ENCODE data around the gene PLTP. TPM values are rescaled to one million over a fixed set of nuclear protein-coding genes. Genes with fewer than 3 reads are reported as not detected.

Gene PLTP
- total and polyA plus RNA-seq, 2 of the 13 experiments (the other 11 are each of a cell fraction or from before 2014, with no cell fraction given) = 16.9 to 28.6 TPM

Other genes starting within 250 kb of the PLTP start
- gene WFDC11, start 241.9 kb downstream of the PLTP start, total RNA-seq (2016; rRNA removed; fragmentation: Illumina TruSeq; extraction: Trizol) = not detected in 2 replicates
- gene WFDC11, start 241.9 kb downstream of the PLTP start, polyA plus RNA-seq (2011; rRNA removed) = not detected in 2 replicates
- not detected in 2 replicates for gene WFDC13, start 210.1 kb downstream of the PLTP start, total RNA-seq (2016; rRNA removed; fragmentation: Illumina TruSeq; extraction: Trizol)
- not detected in 2 replicates for gene WFDC13, start 210.1 kb downstream of the PLTP start, polyA plus RNA-seq (2011; rRNA removed)
- not detected in 2 replicates for gene WFDC10B, start 207.1 kb downstream of the PLTP start, total RNA-seq (2016; rRNA removed; fragmentation: Illumina TruSeq; extraction: Trizol)
- 0.24 TPM in 1 of 2 replicates, not detected in the other for gene WFDC10B, start 207.1 kb downstream of the PLTP start, polyA plus RNA-seq (2011; rRNA removed)
- gene SPINT4, start 189.8 kb downstream of the PLTP start, total RNA-seq (2016; rRNA removed; fragmentation: Illumina TruSeq; extraction: Trizol) = not detected in 2 replicates
- not detected in 2 replicates for gene SPINT4, start 189.8 kb downstream of the PLTP start, polyA plus RNA-seq (2011; rRNA removed)
- 0.40 and 0.58 TPM in 2 replicates for gene WFDC3, start 120.3 kb downstream of the PLTP start, total RNA-seq (2016; rRNA removed; fragmentation: Illumina TruSeq; extraction: Trizol)
- 0.33 TPM in 1 of 2 replicates, not detected in the other for gene WFDC3, start 120.3 kb downstream of the PLTP start, polyA plus RNA-seq (2011; rRNA removed)
- gene DNTTIP1, start 120.2 kb downstream of the PLTP start, total RNA-seq (2016; rRNA removed; fragmentation: Illumina TruSeq; extraction: Trizol) = 23.2 and 40.1 TPM in 2 replicates
- 56.7 and 56.8 TPM in 2 replicates for gene DNTTIP1, start 120.2 kb downstream of the PLTP start, polyA plus RNA-seq (2011; rRNA removed)
- gene UBE2C, start 99.5 kb downstream of the PLTP start, total RNA-seq (2016; rRNA removed; fragmentation: Illumina TruSeq; extraction: Trizol) = 123 and 139 TPM in 2 replicates
- 58.6 and 100 TPM in 2 replicates for gene UBE2C, start 99.5 kb downstream of the PLTP start, polyA plus RNA-seq (2011; rRNA removed)
- 4.7 and 7.1 TPM in 2 replicates for gene TNNC2, start 84.8 kb downstream of the PLTP start, total RNA-seq (2016; rRNA removed; fragmentation: Illumina TruSeq; extraction: Trizol)
- gene TNNC2, start 84.8 kb downstream of the PLTP start, polyA plus RNA-seq (2011; rRNA removed) = 1.8 and 2.5 TPM in 2 replicates
- gene SNX21, start 78.4 kb downstream of the PLTP start, total RNA-seq (2016; rRNA removed; fragmentation: Illumina TruSeq; extraction: Trizol) = 9.3 and 12.8 TPM in 2 replicates
- gene SNX21, start 78.4 kb downstream of the PLTP start, polyA plus RNA-seq (2011; rRNA removed) = 7.7 and 9.3 TPM in 2 replicates
- 31.4 and 39.1 TPM in 2 replicates for gene ACOT8, start 54.8 kb downstream of the PLTP start, total RNA-seq (2016; rRNA removed; fragmentation: Illumina TruSeq; extraction: Trizol)
- gene ACOT8, start 54.8 kb downstream of the PLTP start, polyA plus RNA-seq (2011; rRNA removed) = 45.5 and 54.4 TPM in 2 replicates
- 5.8 and 7.3 TPM in 2 replicates for gene ZSWIM3, start 54.5 kb downstream of the PLTP start, total RNA-seq (2016; rRNA removed; fragmentation: Illumina TruSeq; extraction: Trizol)
- gene ZSWIM3, start 54.5 kb downstream of the PLTP start, polyA plus RNA-seq (2011; rRNA removed) = 5.2 and 7.1 TPM in 2 replicates
- 11.7 and 16.5 TPM in 2 replicates for gene ZSWIM1, start 30.9 kb downstream of the PLTP start, total RNA-seq (2016; rRNA removed; fragmentation: Illumina TruSeq; extraction: Trizol)
- gene ZSWIM1, start 30.9 kb downstream of the PLTP start, polyA plus RNA-seq (2011; rRNA removed) = 9.0 and 9.5 TPM in 2 replicates
- 3.3 and 7.6 TPM in 2 replicates for gene SPATA25, start 24.5 kb downstream of the PLTP start, total RNA-seq (2016; rRNA removed; fragmentation: Illumina TruSeq; extraction: Trizol)
- 4.8 and 8.9 TPM in 2 replicates for gene SPATA25, start 24.5 kb downstream of the PLTP start, polyA plus RNA-seq (2011; rRNA removed)
- 4.1 and 9.7 TPM in 2 replicates for gene NEURL2, start 20.9 kb downstream of the PLTP start, total RNA-seq (2016; rRNA removed; fragmentation: Illumina TruSeq; extraction: Trizol)
- 7.2 and 12.2 TPM in 2 replicates for gene NEURL2, start 20.9 kb downstream of the PLTP start, polyA plus RNA-seq (2011; rRNA removed)
- gene CTSA, start 20.8 kb downstream of the PLTP start, total RNA-seq (2016; rRNA removed; fragmentation: Illumina TruSeq; extraction: Trizol) = 63.8 and 202 TPM in 2 replicates
- 222 and 231 TPM in 2 replicates for gene CTSA, start 20.8 kb downstream of the PLTP start, polyA plus RNA-seq (2011; rRNA removed)
- gene PCIF1, start 22.5 kb upstream of the PLTP start, total RNA-seq (2016; rRNA removed; fragmentation: Illumina TruSeq; extraction: Trizol) = 18.5 and 20.9 TPM in 2 replicates
- gene PCIF1, start 22.5 kb upstream of the PLTP start, polyA plus RNA-seq (2011; rRNA removed) = 21.6 and 24.4 TPM in 2 replicates
- 6.0 and 13.7 TPM in 2 replicates for gene ZNF335, start 60.0 kb upstream of the PLTP start, total RNA-seq (2016; rRNA removed; fragmentation: Illumina TruSeq; extraction: Trizol)
- 9.7 and 12.3 TPM in 2 replicates for gene ZNF335, start 60.0 kb upstream of the PLTP start, polyA plus RNA-seq (2011; rRNA removed)
- not detected in 2 replicates for gene MMP9, start 96.8 kb upstream of the PLTP start, total RNA-seq (2016; rRNA removed; fragmentation: Illumina TruSeq; extraction: Trizol)
- gene MMP9, start 96.8 kb upstream of the PLTP start, polyA plus RNA-seq (2011; rRNA removed) = 0.03 TPM in 1 of 2 replicates, not detected in the other
- gene SLC12A5, start 117.1 kb upstream of the PLTP start, total RNA-seq (2016; rRNA removed; fragmentation: Illumina TruSeq; extraction: Trizol) = 5.3 and 5.4 TPM in 2 replicates
- gene SLC12A5, start 117.1 kb upstream of the PLTP start, polyA plus RNA-seq (2011; rRNA removed) = 4.3 and 5.6 TPM in 2 replicates
- 28.4 and 37.7 TPM in 2 replicates for gene NCOA5, start 177.8 kb upstream of the PLTP start, total RNA-seq (2016; rRNA removed; fragmentation: Illumina TruSeq; extraction: Trizol)
- gene NCOA5, start 177.8 kb upstream of the PLTP start, polyA plus RNA-seq (2011; rRNA removed) = 16.5 and 17.5 TPM in 2 replicates
- 2.2 and 4.6 TPM in 2 replicates for gene CD40, start 206.2 kb upstream of the PLTP start, total RNA-seq (2016; rRNA removed; fragmentation: Illumina TruSeq; extraction: Trizol)
- 13.4 TPM in 2 replicates for gene CD40, start 206.2 kb upstream of the PLTP start, polyA plus RNA-seq (2011; rRNA removed)

All from HepG2 (cell line).